K562 (cell line): ENCODE measurements around the gene REEP3. TPM values are rescaled to one million over a fixed set of nuclear protein-coding genes. Genes with fewer than 3 reads are reported as not detected.

Experiments
- ATAC-seq: fragments of 200-7000 bp; cut with Tn5 transposase; 3 replicates; pipeline ENCODE4 v1.9.1; 2020; ENCODE audit warnings: moderate library complexity
- BruUV-seq: library from RNA; stranded (reverse); fragments of 400-500 nt; replicated peaks from 2 replicates; lab custom pipeline; 2021; lab: Mats Ljungman, UMichigan
- CTCF ChIA-PET: fragments of 300-600 bp; formaldehyde crosslinking; extraction: SDS; loops from one replicate; lab custom pipeline; 2021; ENCODE audit warnings: low intra/inter-chr PET ratio; lab: Yijun Ruan, JAX
- POLR2A ChIA-PET: fragments of 300-600, 350-650 bp; sonication (Branson Sonifier 250); formaldehyde crosslinking; extraction: SDS; loops from one replicate; lab custom pipeline; 2021; ENCODE audit warnings: antibody characterized with exemption, inconsistent platforms; lab: Yijun Ruan, JAX
- DNase-seq, 4 experiments: peaks; one replicate each; pipeline versions ENCODE4 v3.0.0 to v3.0.0-alpha.2; 2011 to 2018; ENCODE audit warnings: low spot score in 3 of 4, mixed read lengths in 3 of 4; ENCODE audit errors: extremely low read depth in 1 of 4
- FAIRE-seq: peaks from 2 replicates; lab custom pipeline; 2011; peaks lifted over from hg19 to GRCh38; lab: Jason Lieb, UNC
- H2AFZ ChIP-seq: 2 replicates; pipeline ENCODE4 v1.6.0; 2011; ENCODE audit warnings: low read depth, low read length, control low read depth, inconsistent platforms
- H3K27ac ChIP-seq: fragments of 200-600 bp; 3 replicates; pipeline ENCODE4 v1.8.0; 2011; ENCODE audit warnings: low read depth, mild to moderate bottlenecking, control low read depth, inconsistent platforms, low read length, moderate library complexity, mixed read lengths; ENCODE audit errors: extremely low read depth
- H3K27me3 ChIP-seq, 2 experiments: fragments of 300-600 bp in 1 of 2; 2 replicates in 1 of 2; 3 replicates in 1 of 2; pipeline versions ENCODE4 v1.6.0 to v1.8.0; 2011; ENCODE audit warnings: inconsistent platforms in 2 of 2, low read length in 2 of 2, mild to moderate bottlenecking in 1 of 2, mixed read lengths in 1 of 2, moderate library complexity in 1 of 2; ENCODE audit not compliant: control insufficient read depth in 2 of 2, insufficient read depth in 2 of 2
- H3K36me3 ChIP-seq: fragments of 300-600 bp; 3 replicates; pipeline ENCODE4 v1.8.0; 2011; ENCODE audit warnings: mild to moderate bottlenecking, low read length, inconsistent platforms; ENCODE audit not compliant: control insufficient read depth, insufficient read depth
- H3K4me1 ChIP-seq, 2 experiments: fragments of 200-600 bp in 1 of 2; replicated peaks in 1 of 2; 2 replicates in 1 of 2; 3 replicates in 1 of 2; pipeline versions ENCODE4 v1.5.1 to v1.8.0; 2011; ENCODE audit warnings: inconsistent platforms in 2 of 2, low read length in 2 of 2, mild to moderate bottlenecking in 1 of 2, mixed read lengths in 1 of 2, moderate library complexity in 1 of 2; ENCODE audit not compliant: control insufficient read depth in 2 of 2, insufficient read depth in 2 of 2
- H3K4me2 ChIP-seq: 2 replicates; pipeline ENCODE4 v1.6.1; 2011; ENCODE audit warnings: low read length, control low read depth, inconsistent platforms, mixed read lengths; ENCODE audit not compliant: insufficient read depth
- H3K4me3 ChIP-seq: fragments of 200-600 bp; sonication (generic), shearing (Covaris generic); 2 replicates; pipeline ENCODE4 v1.5.1; 2016; ENCODE audit warnings: control low read depth, inconsistent platforms
- H3K79me2 ChIP-seq: fragments of 200-600 bp; 3 replicates; pipeline ENCODE4 v1.8.0; 2011; ENCODE audit warnings: low read length, inconsistent platforms; ENCODE audit not compliant: control insufficient read depth, insufficient read depth
- H3K9ac ChIP-seq, 2 experiments: 2 replicates each; pipeline versions ENCODE4 v1.6.0 to v1.6.1; 2011; ENCODE audit warnings: low read depth in 2 of 2, low read length in 2 of 2, control low read depth in 1 of 2, inconsistent platforms in 1 of 2, mild to moderate bottlenecking in 1 of 2, mixed read lengths in 1 of 2; ENCODE audit not compliant: insufficient read depth in 1 of 2
- H3K9me1 ChIP-seq: one replicate; pipeline ENCODE4 v1.6.0; 2011; ENCODE audit warnings: inconsistent platforms, mild to moderate bottlenecking, low read length, moderate library complexity; ENCODE audit not compliant: control insufficient read depth, insufficient read depth
- H3K9me3 ChIP-seq: replicated peaks from 2 replicates; pipeline ENCODE4 v1.5.1; 2011; ENCODE audit warnings: low read depth, low read length, inconsistent platforms; ENCODE audit not compliant: control insufficient read depth, insufficient read depth
- H4K20me1 ChIP-seq: replicated peaks from 2 replicates; pipeline ENCODE4 v1.6.1; 2011; ENCODE audit warnings: low read length, inconsistent platforms, mixed read lengths; ENCODE audit not compliant: control insufficient read depth, insufficient read depth
- CBX8 ChIP-seq: fragments of 200-600 bp; sonication (generic); IDR thresholded peaks from 2 replicates; pipeline ENCODE4 v1.6.1; 2012; ENCODE audit warnings: borderline replicate concordance, mixed run types, low read depth, mild to moderate bottlenecking, moderate library complexity, mixed read lengths, low read length, control low read depth, inconsistent platforms; ENCODE audit not compliant: poor library complexity, severe bottlenecking; ENCODE audit errors: extremely low read depth
- CHD7 ChIP-seq: fragments of 200-600 bp; sonication (generic); IDR thresholded peaks from one replicate; pipeline ENCODE4 v1.6.1; 2012; ENCODE audit warnings: mild to moderate bottlenecking, low read depth, low read length, inconsistent platforms
- ERF ChIP-seq: fragments of 450-650 bp; formaldehyde crosslinking; IDR thresholded peaks from 2 replicates; pipeline ENCODE4 v1.4.0; 2020; ENCODE audit warnings: mild to moderate bottlenecking, mixed read lengths
- ETV5 ChIP-seq: sonication (generic); formaldehyde crosslinking; IDR thresholded peaks from 2 replicates; pipeline ENCODE4 v1.4.0; 2020; ENCODE audit warnings: low read depth, mild to moderate bottlenecking, missing genetic modification reagents
- NBN ChIP-seq: fragments of 450-650 bp; IDR thresholded peaks from 2 replicates; pipeline ENCODE4 v1.6.1; 2016; ENCODE audit warnings: low read depth, mild to moderate bottlenecking
- PHF21A ChIP-seq: fragments of 450-650 bp; IDR thresholded peaks from 2 replicates; pipeline ENCODE4 v1.6.1; 2017; ENCODE audit warnings: low read depth, borderline replicate concordance
- SREBF2 ChIP-seq: sonication (generic); formaldehyde crosslinking; IDR thresholded peaks from 2 replicates; pipeline ENCODE4 v1.4.0; 2020; ENCODE audit warnings: mild to moderate bottlenecking, missing genetic modification reagents
- ZNF778 ChIP-seq: fragments of 450-650 bp; formaldehyde crosslinking; IDR thresholded peaks from 2 replicates; pipeline ENCODE4 v1.4.0; 2020; ENCODE audit warnings: mild to moderate bottlenecking, moderate library complexity
- WGBS: fragments of 100-300 bp; shearing (Covaris generic); methylation state at CpG from one replicate; pipeline ENCODE4 v1.1.6; 2016; ENCODE audit warnings: low coverage, mixed read lengths; ENCODE audit not compliant: insufficient coverage; ENCODE audit errors: missing lambda C conversion rate; 5-methylcytosine and 5-hydroxymethylcytosine counted together
- in situ Hi-C: fragments of 300-500 bp; cut with MboI; formaldehyde crosslinking; loops from 4 replicates; pipeline ENCODE4 v1.15.0; 2018; ENCODE audit warnings: inconsistent platforms, mixed read lengths
- intact Hi-C: fragments of 100-400 bp; cut with micrococcal nuclease; formaldehyde crosslinking; loops from 2 replicates; pipeline ENCODE4 v1.14.2; 2022
- polyA plus RNA-seq, 8 experiments: library from polyadenylated mRNA; depleted of rRNA in 4 of 8; stranded (reverse) in 5 of 8; unstranded in 3 of 8; fragments of >200 nt; fragmentation: Nextera tagmentation in 2 of 8; fragmentation: Illumina TruSeq in 1 of 8; extraction: Ambion mirVana in 2 of 8; extraction: Trizol in 1 of 8; gene quantifications; 2 replicates each; pipeline versions ENCODE4 v1.2.1 to v1.2.3, GENCODE V29; 2011 to 2014; ENCODE audit warnings: inconsistent platforms in 1 of 8, missing spikeins in 1 of 8
- total RNA-seq, 7 experiments: library from RNA; depleted of rRNA in 6 of 7; stranded (reverse); fragments of >200 nt in 6 of 7; fragmentation: Illumina TruSeq in 2 of 7; extraction: Trizol in 2 of 7; gene quantifications; 2 replicates each; pipeline versions ENCODE4 v1.2.1 to v1.2.3, GENCODE V29; 2011 to 2021; ENCODE audit warnings: low replicate concordance in 1 of 7

The REEP3 gene
- total and polyA plus RNA-seq, 9 of the 15 experiments (the other 6 are each of a cell fraction or from before 2014, with no cell fraction given): 3.4 to 13.4 (median 9.2) TPM

- Histone ChIP-seq H2AFZ (no peak overlapping the region), H3K4me3 (no peak overlapping the region), H3K9me3 (no peaks in the 10 kb centered on the region), H3K4me2 (no peak overlapping the region), H3K27me3 (no peaks in the 10 kb centered on the region), H3K27ac (no peak overlapping the region), H3K4me1 (no peaks in the 10 kb centered on the region), H3K9me1 (no peaks in the 10 kb centered on the region), H3K9ac (no peak overlapping the region), H3K79me2 (no peaks in the 10 kb centered on the region), H3K36me3 (no peaks in the 10 kb centered on the region; the same call in 2 of the 3 replicates), H4K20me1 (no peaks in the 10 kb centered on the region)
- BruUV-seq: no TSS peak
- FAIRE-seq: no peak
- POLR2A ChIA-PET: interaction anchor here (0.7 kb wide), 1 partner anchor 356 kb away, joined by 4 read pairs; no protein-coding TSS in a partner anchor
- TF ChIP-seq ETV5 (CRISPR knock-in tag): no peak
- TF ChIP-seq PHF21A: no peak
- TF ChIP-seq SREBF2 (CRISPR knock-in tag): no peak
- TF ChIP-seq ZNF778 (CRISPR knock-in tag): no peak
- no peak for TF ChIP-seq ERF (CRISPR knock-in tag)
- no peak for TF ChIP-seq CBX8
- TF ChIP-seq CHD7: no peak
- TF ChIP-seq NBN: no peak
- 58% methylated on average over 2 of the region's 2 CpGs for WGBS
- no peak for DNase-seq
- in situ Hi-C loops (no loop called here), intact Hi-C loops (no loop called here)
- CTCF ChIA-PET: no interaction called here
- no peak for ATAC-seq
These were observed 89.9 kb downstream of the REEP3 start for GRCh38 chr10:63611078-63611477.
